SK-N-SH (cell line): ENCODE measurements around the gene ERBB2.

Experiments
- CTCF ChIP-seq: fragments of 200-600 bp; sonication (generic); IDR thresholded peaks from 2 replicates; pipeline ENCODE4 v1.6.1; 2017; ENCODE audit warnings: antibody characterized with exemption, mild to moderate bottlenecking, moderate library complexity
- EP300 ChIP-seq, 2 experiments: IDR thresholded peaks; 2 replicates each; pipeline versions ENCODE4 v1.4.0 to v1.6.1; 2012; ENCODE audit warnings: borderline replicate concordance in 1 of 2, low read depth in 1 of 2, low read length in 1 of 2
- EZH2phosphoT487 ChIP-seq: fragments of 200-600 bp; sonication (generic); IDR thresholded peaks from 2 replicates; pipeline ENCODE4 v1.6.1; 2017; ENCODE audit warnings: low read depth, mixed run types, mild to moderate bottlenecking, antibody characterized with exemption, moderate library complexity, borderline replicate concordance
- FOXJ3 ChIP-seq: sonication (generic); formaldehyde crosslinking; IDR thresholded peaks from 2 replicates; pipeline ENCODE4 v1.5.1; 2020; ENCODE audit warnings: mild to moderate bottlenecking, missing genetic modification reagents
- IRF3 ChIP-seq: fragments of 150-350 bp; IDR thresholded peaks from 2 replicates; pipeline ENCODE4 v1.6.1; 2016; ENCODE audit warnings: mild to moderate bottlenecking, low read depth, low read length
- RAD21 ChIP-seq: IDR thresholded peaks from 2 replicates; pipeline ENCODE4 v1.6.1; 2012; ENCODE audit warnings: mild to moderate bottlenecking, low read length
- REST ChIP-seq: IDR thresholded peaks from 2 replicates; pipeline ENCODE4 v1.6.1; 2012; ENCODE audit warnings: mild to moderate bottlenecking, low read depth, low read length, moderate library complexity
- SIN3A ChIP-seq: IDR thresholded peaks from 2 replicates; pipeline ENCODE4 v1.6.1; 2012; ENCODE audit warnings: low read depth, mild to moderate bottlenecking, low read length, moderate library complexity, borderline replicate concordance
- TCF12 ChIP-seq: IDR thresholded peaks from 2 replicates; pipeline ENCODE4 v1.4.0; 2012
- USF1 ChIP-seq: IDR thresholded peaks from 2 replicates; pipeline ENCODE4 v1.4.0; 2012; ENCODE audit warnings: low read depth, borderline replicate concordance
- YY1 ChIP-seq: IDR thresholded peaks from 2 replicates; pipeline ENCODE4 v1.4.0; 2012; ENCODE audit warnings: low read depth, mild to moderate bottlenecking

GRCh38 chr17:39653662-39654331 lies 46.1 kb upstream of the ERBB2 start:
- TF ChIP-seq CTCF (peak; percentile 93), REST (no peak), USF1 (no peak), SIN3A (no peak), YY1 (no peak), EZH2phosphoT487 (no peak), RAD21 (peak; percentile 26; the same call in 1 of the 2 replicates), EP300 (IDR thresholded peaks at IDR 0.05; ENCODE audit: borderline replicate concordance in 1 of 2, low read depth in 1 of 2, low read length in 1 of 2) (no peak), IRF3 (no peak), FOXJ3 (CRISPR knock-in tag) (no peak), TCF12 (no peak)
